Sciatic nerve (tissue), 2 donors: ENCODE results near the gene POGLUT2. TPM values are rescaled to one million over a fixed set of nuclear protein-coding genes. Genes with fewer than 3 reads are reported as not detected.

Source experiments
- ATAC-seq: fragments of 200-7000 bp; cut with Tn5 transposase; one replicate; pipeline ENCODE4 v1.9.1; 2020; ENCODE audit warnings: mild to moderate bottlenecking, moderate library complexity
- DNase-seq: peaks from one replicate; pipeline ENCODE4 v3.0.0-alpha.2; 2020; ENCODE audit warnings: low spot score
- intact Hi-C: fragments of 100-400 bp; cut with DNase I; formaldehyde crosslinking; loops from one replicate; pipeline ENCODE4 v1.14.2; 2022
- total RNA-seq: library from RNA; stranded (reverse); fragmentation: NEBNext Ultra II Directional; extraction: Animal tissue kit (Norgen Biotek cat#: 25700); gene quantifications from one replicate; pipeline ENCODE4 v1.2.1, GENCODE V29; 2021
- donor health status: DM: no; HTN: no; CAD: no.
- donor health status: DM: no; HTN: no; CAD: no.

POGLUT2 gene
- 5.2 TPM for total RNA-seq

GRCh38 chr13:102798581-102799425, at the start of gene POGLUT2, which contains the start of gene BIVM:
POGLUT2 (minus strand) TSS chr13:102798976; CDS start chr13:102798670, 306 bp downstream.
BIVM (plus strand) TSS chr13:102799119; CDS start chr13:102807268, 8,149 bp downstream.
- intact Hi-C loops: no loop called here
- peak; percentile 98 for ATAC-seq
- peak; percentile 93 for DNase-seq

- intact Hi-C loops: no loop called here
- DNase-seq (no peak), ATAC-seq (no peak)
Measured at GRCh38 chr13:102847272-102848234, 48.8 kb upstream of the POGLUT2 start.

DNA sequence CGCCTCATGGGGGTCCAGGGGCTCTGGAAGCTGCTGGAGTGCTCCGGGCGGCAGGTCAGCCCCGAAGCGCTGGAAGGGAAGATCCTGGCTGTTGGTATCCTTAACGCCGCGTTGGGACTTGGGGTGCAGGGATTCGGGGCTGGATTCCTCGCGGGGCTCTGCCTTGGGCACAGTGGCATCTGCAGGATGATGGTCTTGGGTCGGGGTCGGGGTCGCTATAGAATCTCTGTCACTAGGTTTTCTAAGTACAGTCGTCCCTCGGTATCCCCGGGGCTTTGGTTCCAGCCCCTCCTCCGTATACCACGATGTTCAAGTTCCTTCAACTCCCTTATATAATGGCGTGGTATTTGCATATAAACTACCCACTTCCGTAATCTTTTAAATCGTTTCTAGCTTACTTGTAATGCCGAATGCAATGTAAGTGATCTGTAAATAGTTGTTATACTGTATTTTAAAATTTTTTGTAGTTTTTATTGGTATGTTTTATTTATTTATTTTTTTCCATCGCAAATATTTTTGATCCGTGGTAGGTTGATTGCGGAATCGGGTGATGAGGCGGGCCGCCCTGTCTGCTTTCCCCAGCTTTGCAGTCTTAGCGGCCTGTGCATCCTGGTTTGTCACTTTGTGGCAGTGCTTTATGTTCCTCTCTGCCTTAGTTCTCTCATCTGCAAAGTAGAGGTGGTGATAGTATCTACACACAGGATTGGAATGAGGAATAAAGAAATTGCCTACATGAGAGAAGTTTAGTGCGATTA, 47.7 kb upstream of the POGLUT2 start:
- ATAC-seq (peak; percentile 38), DNase-seq (no peak)
- intact Hi-C loops: no loop called here

GRCh38 chr13:102845630-102846260, 47.0 kb upstream of the POGLUT2 start, which contains the start of gene ERCC5:
ERCC5 (plus strand) TSS chr13:102846032; CDS start chr13:102846267, 235 bp downstream.
- DNase-seq (peak; percentile 97), ATAC-seq (peak; percentile 97)
- intact Hi-C loops: no loop called here

DNA sequence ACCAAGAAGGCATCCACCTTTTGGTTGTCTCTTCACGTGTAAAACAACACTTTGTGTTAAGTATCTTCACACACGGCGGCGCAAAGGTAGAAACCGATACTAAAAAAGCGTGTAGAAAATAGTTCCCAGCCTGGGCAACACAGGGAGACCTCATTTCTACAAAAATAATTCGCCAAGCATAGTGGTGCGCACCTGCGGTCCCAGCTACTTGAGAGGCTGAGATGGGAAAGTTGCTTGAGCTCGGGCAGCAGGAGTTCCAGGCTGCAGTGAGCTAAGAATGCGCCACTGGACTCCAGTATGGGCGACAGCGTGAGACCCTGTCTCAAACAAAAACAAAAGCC, 46.5 kb upstream of the POGLUT2 start:
- intact Hi-C loops: no loop called here
- ATAC-seq (no peak), DNase-seq (no peak)

DNA sequence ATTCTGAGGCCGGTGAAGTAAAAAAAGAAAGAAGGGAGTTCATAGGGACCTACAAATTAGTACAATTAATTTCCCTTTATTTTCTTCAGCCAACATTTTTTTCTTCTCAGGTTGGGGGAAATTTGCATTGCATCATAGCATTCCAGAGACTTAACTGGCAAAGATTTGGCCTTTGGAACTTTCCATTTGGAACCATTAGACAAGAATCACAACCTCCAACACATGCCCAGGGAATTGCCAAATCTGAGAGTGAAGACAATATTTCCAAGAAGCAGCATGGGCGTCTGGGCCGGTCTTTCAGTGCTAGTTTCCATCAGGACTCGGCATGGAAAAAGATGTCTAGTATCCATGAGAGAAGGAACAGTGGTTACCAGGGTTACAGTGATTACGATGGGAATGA, 40.7 kb upstream of the POGLUT2 start:
- DNase-seq (no peak), ATAC-seq (no peak)
- intact Hi-C loops: loop anchor here (10.0 kb wide), 1 partner anchor 255 kb away; no protein-coding TSS in a partner anchor

DNA sequence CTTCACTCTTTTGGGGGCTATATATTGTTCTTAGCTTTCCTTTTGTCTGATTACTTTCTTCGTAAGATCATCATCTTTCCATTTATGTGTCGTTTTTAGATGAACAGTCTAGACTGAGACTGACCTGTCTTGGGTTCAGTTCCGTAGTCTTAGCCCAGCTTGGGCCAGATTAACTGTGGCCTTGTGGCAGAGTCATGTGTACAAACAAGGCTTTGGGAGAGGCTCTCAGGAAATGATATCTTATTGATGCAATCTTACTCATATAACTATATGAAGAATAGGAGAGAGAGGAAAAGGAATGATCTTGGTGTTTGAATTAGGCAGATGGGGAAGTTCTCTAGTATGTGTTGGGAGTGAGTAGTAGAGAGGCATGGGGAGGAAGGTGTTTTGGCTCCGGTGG, 40.2 kb upstream of the POGLUT2 start:
- no peak for DNase-seq
- intact Hi-C loops: loop anchor here (10.0 kb wide), 1 partner anchor 254 kb away; no protein-coding TSS in a partner anchor
- ATAC-seq: no peak

DNA sequence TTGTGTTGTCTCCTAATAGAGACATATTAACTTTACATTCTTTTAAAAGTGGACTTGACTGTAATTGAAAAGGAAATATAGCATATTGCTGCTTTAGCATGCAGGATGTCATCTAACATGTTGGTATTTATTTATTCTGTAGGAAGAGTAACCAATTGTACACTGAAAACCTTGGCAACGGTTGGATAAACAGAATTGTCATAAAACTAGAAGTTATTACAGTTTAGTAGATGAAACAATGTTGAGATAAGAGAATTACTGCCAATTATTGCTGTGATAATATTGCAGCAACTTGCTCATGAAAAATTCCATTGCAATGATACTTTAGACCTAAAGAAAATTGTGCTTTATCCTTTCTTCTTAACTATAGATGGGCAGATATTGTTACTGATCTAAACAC, 39.5 kb upstream of the POGLUT2 start:
- intact Hi-C loops: loop anchor here (10.0 kb wide), 1 partner anchor 253 kb away; no protein-coding TSS in a partner anchor
- ATAC-seq: no peak
- no peak for DNase-seq

- ATAC-seq (no peak), DNase-seq (no peak)
- intact Hi-C loops: loop anchor here (10.0 kb wide), 1 partner anchor 252 kb away; no protein-coding TSS in a partner anchor
Measured at GRCh38 chr13:102836471-102836870, 37.7 kb upstream of the POGLUT2 start.

- DNase-seq (no peak), ATAC-seq (no peak)
- intact Hi-C loops: loop anchor here (10.0 kb wide), 1 partner anchor 246 kb away; no protein-coding TSS in a partner anchor
Measured at GRCh38 chr13:102830646-102831045, 31.9 kb upstream of the POGLUT2 start.

GRCh38 chr13:102825921-102826706, 27.3 kb upstream of the POGLUT2 start:
- DNase-seq (no peak), ATAC-seq (no peak)
- intact Hi-C loops: no loop called here

- intact Hi-C loops: no loop called here
- ATAC-seq (no peak), DNase-seq (no peak)
Measured at GRCh38 chr13:102825400-102825799, 26.6 kb upstream of the POGLUT2 start.

- no peak for DNase-seq
- ATAC-seq: no peak
- intact Hi-C loops: no loop called here
Measured at GRCh38 chr13:102817907-102818306, 19.1 kb upstream of the POGLUT2 start.

DNA sequence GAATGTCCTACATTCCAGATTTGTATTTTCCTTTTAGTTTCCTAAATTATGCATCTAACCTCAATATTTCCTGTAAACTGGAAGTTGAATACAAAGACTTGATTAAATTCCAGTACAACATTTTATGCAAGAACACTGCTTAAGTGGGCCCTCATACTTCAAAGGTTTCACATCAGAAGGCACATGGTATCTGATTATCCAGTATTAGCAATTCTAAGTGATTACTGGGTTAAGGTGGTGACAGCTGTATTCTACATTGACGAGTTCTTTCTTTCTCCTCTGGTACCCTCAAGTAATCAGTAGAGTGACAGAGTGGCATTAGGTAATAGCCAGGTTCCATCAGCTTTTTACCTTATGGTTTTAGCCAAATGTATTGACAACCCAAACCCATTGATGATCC, 18.5 kb upstream of the POGLUT2 start:
- no peak for DNase-seq
- intact Hi-C loops: no loop called here
- no peak for ATAC-seq

DNA sequence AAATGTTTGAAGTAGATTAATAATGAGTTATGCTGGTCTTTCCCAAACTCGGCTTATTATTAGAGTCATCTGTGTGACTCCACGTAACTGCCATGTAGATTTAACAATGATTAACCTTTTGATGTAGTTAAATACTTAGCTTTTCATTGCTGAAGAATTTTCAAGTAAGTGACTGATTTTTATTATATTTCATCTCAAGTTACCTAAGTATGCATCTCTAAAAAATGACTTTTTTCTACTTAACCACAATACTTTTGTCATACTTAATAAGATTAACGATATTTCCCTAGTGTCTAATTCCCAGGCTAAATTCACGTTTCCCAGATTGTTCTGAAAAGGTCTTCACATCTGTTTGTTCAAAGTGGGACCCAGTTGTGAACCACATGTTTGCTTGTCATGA, 17.9 kb upstream of the POGLUT2 start:
- intact Hi-C loops: no loop called here
- DNase-seq (no peak), ATAC-seq (no peak)

DNA sequence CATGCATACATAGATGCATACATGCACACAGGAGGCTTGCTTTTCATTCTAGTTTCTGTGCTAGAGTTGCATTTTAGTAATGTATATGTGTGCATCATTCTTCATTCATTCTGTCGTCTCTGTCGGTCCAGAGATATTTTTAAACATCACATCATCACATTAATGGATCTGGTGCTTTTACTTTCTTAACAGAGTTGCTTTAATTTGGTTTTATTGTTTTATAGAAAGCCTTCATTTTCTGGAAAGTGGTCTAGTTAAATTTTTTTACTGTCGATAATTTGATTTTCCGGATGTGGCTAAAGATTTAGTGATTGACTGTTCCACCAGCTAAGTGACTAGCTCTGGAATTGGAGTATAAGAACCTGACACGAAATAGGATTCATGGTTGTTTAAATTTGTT, 17.0 kb upstream of the POGLUT2 start:
- intact Hi-C loops: no loop called here
- ATAC-seq (no peak), DNase-seq (no peak)

GRCh38 chr13:102814793-102815192, 16.0 kb upstream of the POGLUT2 start:
- intact Hi-C loops: no loop called here
- ATAC-seq (no peak), DNase-seq (no peak)
